Measurements from ENCODE around the gene DNAJC8.

Gene DNAJC8

GRCh38 chr1:28232558-28233263 lies at the start of gene DNAJC8:
TSS of gene DNAJC8 (minus strand) at chr1:28233029. CDS start at chr1:28232998, 31 bp downstream.
- DNase-seq (ENCODE audit: low read depth, low spot score): peak; percentile 95

- DNase-seq (ENCODE audit: low read depth, low spot score): no peak
These were observed 49.0 kb upstream of the DNAJC8 start for GRCh38 chr1:28281608-28282425.

GRCh38 chr1:28280977-28281381 lies 48.1 kb upstream of the DNAJC8 start:
- no peak for DNase-seq (ENCODE audit: low read depth, low spot score)

- DNase-seq (ENCODE audit: low read depth, low spot score): no peak
These were observed 47.7 kb upstream of the DNAJC8 start for GRCh38 chr1:28280501-28280900.

- DNase-seq (ENCODE audit: low read depth, low spot score): no peak
These were observed 46.9 kb upstream of the DNAJC8 start for GRCh38 chr1:28279721-28280120.

- DNase-seq (ENCODE audit: low read depth, low spot score): no peak
These were observed 45.9 kb upstream of the DNAJC8 start for GRCh38 chr1:28278763-28279162.

- DNase-seq (ENCODE audit: low read depth, low spot score): no peak
These were observed 40.5 kb upstream of the DNAJC8 start for GRCh38 chr1:28273216-28273860.

- no peak for DNase-seq (ENCODE audit: low read depth, low spot score)
These were observed 39.5 kb upstream of the DNAJC8 start for GRCh38 chr1:28272215-28272852.

GRCh38 chr1:28269529-28269928 lies 36.7 kb upstream of the DNAJC8 start:
- no peak for DNase-seq (ENCODE audit: low read depth, low spot score)

- DNase-seq (ENCODE audit: low read depth, low spot score): no peak
These were observed 34.8 kb upstream of the DNAJC8 start for GRCh38 chr1:28267633-28268032.

- DNase-seq (ENCODE audit: low read depth, low spot score): no peak
These were observed 34.1 kb upstream of the DNAJC8 start for GRCh38 chr1:28266920-28267322.

- no peak for DNase-seq (ENCODE audit: low read depth, low spot score)
These were observed 32.7 kb upstream of the DNAJC8 start for GRCh38 chr1:28265577-28265976.

GRCh38 chr1:28264897-28265296 lies 32.1 kb upstream of the DNAJC8 start:
- no peak for DNase-seq (ENCODE audit: low read depth, low spot score)

GRCh38 chr1:28260803-28261174 lies 28.0 kb upstream of the DNAJC8 start:
- no peak for DNase-seq (ENCODE audit: low read depth, low spot score)

GRCh38 chr1:28259934-28260802 lies 27.3 kb upstream of the DNAJC8 start:
- no peak for DNase-seq (ENCODE audit: low read depth, low spot score)

- peak; percentile 99 for DNase-seq (ENCODE audit: low read depth, low spot score)
These were observed 26.6 kb upstream of the DNAJC8 start, which contains the start of gene SESN2 for GRCh38 chr1:28259252-28259933. TSS of gene SESN2 (plus strand) at chr1:28259518. CDS start at chr1:28259848, 330 bp downstream.

GRCh38 chr1:28258628-28259251 lies 25.9 kb upstream of the DNAJC8 start:
- no peak for DNase-seq (ENCODE audit: low read depth, low spot score)

- DNase-seq (ENCODE audit: low read depth, low spot score): no peak
These were observed 24.9 kb upstream of the DNAJC8 start for GRCh38 chr1:28257736-28258135.

- DNase-seq (ENCODE audit: low read depth, low spot score): no peak
These were observed 23.5 kb upstream of the DNAJC8 start for GRCh38 chr1:28256197-28256827.
